GM19099 (cell line): Measurements from ENCODE around the gene CHST15.

Experiments
- POLR2A ChIP-seq: IDR thresholded peaks from 3 replicates; pipeline ENCODE4 v1.6.1; 2011; ENCODE audit warnings: low read depth; ENCODE audit not compliant: insufficient read length; ENCODE audit errors: extremely low read depth

Gene CHST15

DNA sequence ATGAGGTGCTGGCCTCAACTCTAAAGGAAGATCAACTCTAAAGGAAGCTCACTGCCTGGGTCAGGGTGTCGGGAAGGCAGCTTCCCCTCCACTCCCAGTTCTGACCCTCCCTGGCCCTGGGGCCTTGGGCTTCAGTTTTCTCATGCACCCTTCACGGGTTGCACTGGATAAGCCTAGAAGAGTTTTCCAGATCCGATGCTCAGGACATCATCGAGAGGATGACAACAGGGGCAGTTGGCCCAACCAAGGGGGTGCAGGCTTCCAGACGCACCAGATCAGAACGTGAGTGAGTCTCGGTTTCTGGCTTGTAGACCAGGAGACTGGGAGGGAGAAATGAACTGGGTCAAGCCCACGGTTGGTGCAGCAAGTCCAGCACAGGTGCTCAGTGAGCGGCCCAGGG, 34.2 kb upstream of the CHST15 start:
- TF ChIP-seq POLR2A = no peak

- no peak for TF ChIP-seq POLR2A
Observed at GRCh38 chr10:124126983-124127385, 33.6 kb upstream of the CHST15 start.

DNA sequence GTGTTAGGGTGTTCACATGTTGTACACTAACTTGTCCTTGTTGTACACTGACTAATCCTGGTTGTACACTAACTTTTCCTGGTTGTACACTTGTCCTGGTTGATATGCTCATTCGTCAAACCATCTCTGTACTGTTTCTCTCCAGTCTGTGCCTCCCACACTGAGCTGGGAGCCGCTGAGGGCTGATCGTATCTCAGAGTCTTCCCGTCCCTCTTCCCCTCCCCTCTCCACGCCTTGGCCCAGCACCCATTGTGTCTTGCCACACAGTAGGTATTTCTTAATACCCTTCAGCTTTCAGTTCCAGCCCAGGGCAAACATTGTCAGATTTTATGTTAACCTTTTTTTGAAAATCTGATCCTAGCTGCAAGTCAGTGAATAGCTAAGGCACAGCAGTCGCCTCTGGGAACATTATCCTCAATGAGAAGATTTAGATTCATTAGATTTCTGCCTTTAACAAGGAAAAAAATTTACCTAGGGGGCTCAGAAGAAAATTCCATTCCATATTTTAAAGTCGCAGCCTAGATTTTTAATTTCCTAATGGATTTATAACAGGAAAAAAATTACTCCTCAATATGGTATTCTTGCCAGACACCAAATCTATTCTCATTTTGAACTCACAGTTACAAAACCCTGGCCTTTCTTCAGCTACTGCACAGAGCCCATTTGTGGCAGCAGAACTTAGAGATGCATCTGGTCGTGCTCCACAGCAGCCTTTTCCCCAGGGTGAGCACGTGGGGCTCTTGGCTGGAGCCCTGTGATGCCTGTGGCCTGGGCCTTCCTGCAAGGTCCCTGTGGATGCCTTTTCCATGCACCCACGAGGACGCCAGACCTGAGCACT, 33.0 kb upstream of the CHST15 start:
- no peak for TF ChIP-seq POLR2A

- TF ChIP-seq POLR2A = no peak
Observed at GRCh38 chr10:124125305-124126116, 32.1 kb upstream of the CHST15 start.

DNA sequence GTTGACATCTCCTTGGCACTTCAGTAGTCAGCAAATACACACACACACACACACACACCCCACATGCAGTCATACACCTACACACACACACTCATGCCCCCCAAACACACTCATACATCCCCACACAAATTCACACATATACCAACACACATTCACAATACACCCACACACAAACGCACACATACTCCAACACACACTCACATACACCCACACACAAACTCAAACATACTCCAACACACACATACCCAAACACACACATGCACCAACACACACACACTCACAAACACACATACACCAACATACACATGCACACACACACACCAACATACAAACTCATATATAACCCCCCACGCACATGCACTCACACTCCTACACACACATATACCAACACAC, 31.4 kb upstream of the CHST15 start:
- TF ChIP-seq POLR2A = no peak

- TF ChIP-seq POLR2A = no peak
Observed at GRCh38 chr10:124124123-124124768, 30.8 kb upstream of the CHST15 start.

DNA sequence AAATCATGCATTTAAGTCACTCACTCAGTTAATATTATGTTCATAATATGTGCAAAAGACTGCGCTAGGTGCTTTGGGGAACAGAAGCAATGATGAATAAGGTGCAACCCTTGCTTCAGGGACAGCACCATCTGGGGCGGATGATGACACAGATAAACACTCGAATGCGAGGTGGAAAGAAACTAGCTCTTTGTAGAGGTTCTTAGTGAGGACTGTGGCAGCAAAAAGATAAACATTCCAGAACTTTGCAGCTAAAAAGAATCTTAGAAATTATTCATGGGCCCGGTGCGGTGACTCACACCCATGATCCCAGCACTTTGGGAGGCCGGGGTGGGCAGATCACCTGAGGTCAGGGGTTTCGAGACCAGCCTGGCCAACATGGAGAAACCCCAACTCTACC, 29.8 kb upstream of the CHST15 start:
- TF ChIP-seq POLR2A = no peak

GRCh38 chr10:124122211-124122610, 28.8 kb upstream of the CHST15 start:
- TF ChIP-seq POLR2A = no peak

GRCh38 chr10:124120410-124121061, 27.1 kb upstream of the CHST15 start:
- TF ChIP-seq POLR2A = no peak

DNA sequence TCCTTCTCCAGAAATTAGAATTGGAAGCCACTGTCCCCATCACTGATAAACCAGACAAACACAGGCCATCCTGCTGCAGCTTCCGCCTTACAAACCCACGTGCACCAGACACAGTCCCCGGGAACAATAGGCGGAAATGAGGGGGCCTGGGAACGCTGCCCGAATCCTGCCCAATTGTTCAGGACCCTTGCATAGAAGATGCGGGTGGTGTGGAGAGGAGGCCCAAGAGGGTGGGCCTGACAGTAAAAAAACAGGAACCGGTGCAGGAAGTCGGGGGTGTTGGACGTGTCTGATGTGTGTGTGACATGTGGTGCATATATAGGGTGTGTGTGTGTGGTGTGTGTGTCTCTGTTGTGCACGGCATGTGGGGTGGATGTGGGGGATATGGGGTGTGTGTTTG, 26.5 kb upstream of the CHST15 start:
- TF ChIP-seq POLR2A = no peak

- TF ChIP-seq POLR2A = no peak
Observed at GRCh38 chr10:124119216-124119615, 25.8 kb upstream of the CHST15 start.

GRCh38 chr10:124117833-124118232, 24.4 kb upstream of the CHST15 start:
- TF ChIP-seq POLR2A = no peak

GRCh38 chr10:124117511-124117785, 24.1 kb upstream of the CHST15 start:
- no peak for TF ChIP-seq POLR2A

- no peak for TF ChIP-seq POLR2A
Observed at GRCh38 chr10:124116771-124117510, 23.5 kb upstream of the CHST15 start.

DNA sequence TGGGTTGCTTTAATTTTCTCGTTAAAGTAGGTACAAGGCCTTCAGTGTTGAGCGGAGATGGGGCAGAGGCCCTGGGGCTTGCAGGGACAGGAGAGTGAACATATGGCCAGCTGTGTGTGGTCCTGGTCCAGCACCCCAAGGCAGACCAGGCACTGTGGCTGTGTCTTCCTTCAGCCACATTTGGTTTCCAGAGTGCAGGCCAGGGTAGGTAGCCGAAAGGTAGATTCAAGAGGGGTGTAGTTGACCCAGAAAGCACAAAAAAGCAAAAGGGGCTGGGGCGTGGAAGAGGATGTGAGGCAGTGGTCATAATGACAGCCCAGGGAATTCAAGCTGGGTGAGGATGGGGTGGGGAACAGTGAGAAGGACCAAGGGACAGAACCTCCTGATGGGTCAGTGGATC, 21.3 kb upstream of the CHST15 start:
- TF ChIP-seq POLR2A = no peak
